GM19455 (cell line): ENCODE data around the gene ZNF236.

Experiments used
- ATAC-seq: cut with Tn5 transposase; IDR thresholded peaks from one replicate; pipeline ENCODE4 v1.9.1; 2021; ENCODE audit not compliant: unreplicated experiment

The ZNF236 gene

GRCh38 chr18:77019641-77020040 lies 197.3 kb downstream of the ZNF236 start:
- ATAC-seq: no peak
